GM19395 (cell line): ENCODE data around the gene ZKSCAN2.

ENCODE experiments used
- ATAC-seq: cut with Tn5 transposase; IDR thresholded peaks from one replicate; pipeline ENCODE4 v1.9.1; 2021; ENCODE audit warnings: mild to moderate bottlenecking, moderate library complexity; ENCODE audit not compliant: unreplicated experiment

ZKSCAN2 gene

GRCh38 chr16:25257470-25257955 lies at the start of gene ZKSCAN2:
Gene ZKSCAN2, minus strand, starts transcription at chr16:25257845. Its CDS starts 718 bp downstream, at chr16:25257127.
- peak; percentile 75 for ATAC-seq

DNA sequence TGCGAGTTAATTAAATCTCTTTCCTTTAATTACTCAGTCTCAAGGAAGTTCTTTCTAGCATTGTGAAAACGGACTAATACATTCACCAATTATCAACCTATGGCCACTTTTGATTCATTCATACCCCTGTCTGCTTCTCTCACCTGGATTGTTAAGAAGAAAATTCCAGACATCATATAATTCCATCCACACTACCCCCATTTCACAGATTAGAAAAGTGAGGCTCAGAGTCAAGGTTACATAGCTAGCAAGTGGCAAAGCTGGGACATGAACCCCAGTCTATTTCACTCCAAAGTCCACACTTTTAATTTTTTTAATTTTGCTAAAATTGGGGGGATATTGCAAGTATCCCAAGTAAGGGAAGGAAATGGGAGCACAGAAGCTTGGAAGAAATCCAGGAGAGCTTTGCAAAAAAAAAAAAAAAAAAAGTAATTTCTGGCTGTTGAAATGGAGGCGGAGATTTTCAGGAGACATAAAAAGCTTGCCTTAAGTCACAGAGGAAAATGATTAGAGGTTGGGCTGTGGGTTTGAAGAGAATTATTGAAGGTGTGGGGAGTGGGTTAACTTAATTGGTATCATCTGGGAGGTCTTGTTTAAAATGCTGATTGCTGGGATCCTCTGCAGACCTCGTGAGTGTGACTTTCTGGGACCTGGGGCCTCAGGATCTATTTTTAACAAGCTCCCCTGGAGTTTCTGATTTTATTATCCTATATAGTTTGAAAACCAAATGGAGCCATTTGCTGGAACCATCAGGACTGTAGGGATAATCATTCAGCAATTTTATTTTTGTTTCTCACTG lies 42.3 kb upstream of the ZKSCAN2 start:
- ATAC-seq: no peak

- ATAC-seq: no peak
Measured at GRCh38 chr16:25298165-25298872, 40.7 kb upstream of the ZKSCAN2 start.

- no peak for ATAC-seq
Measured at GRCh38 chr16:25297151-25297787, 39.6 kb upstream of the ZKSCAN2 start.

DNA sequence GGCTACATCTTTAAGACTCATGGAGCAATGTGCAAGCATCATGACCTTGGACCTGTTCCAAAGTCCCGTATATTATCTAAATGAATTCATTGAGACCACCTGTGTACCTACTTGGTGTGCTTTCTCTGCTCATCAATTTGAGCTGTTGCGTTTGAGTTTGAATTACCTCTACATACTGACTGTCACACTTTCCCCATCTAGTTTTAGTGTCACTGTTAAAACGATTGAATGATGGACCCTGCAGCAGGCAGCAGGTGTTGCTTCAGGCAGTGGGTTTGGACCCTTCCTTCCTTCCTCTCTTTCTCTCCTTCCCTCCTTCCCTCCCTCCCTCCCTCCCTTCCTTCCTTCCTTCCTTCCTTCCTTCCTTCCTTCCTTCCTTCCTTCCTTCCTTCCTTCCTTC lies 33.9 kb upstream of the ZKSCAN2 start:
- ATAC-seq: no peak

DNA sequence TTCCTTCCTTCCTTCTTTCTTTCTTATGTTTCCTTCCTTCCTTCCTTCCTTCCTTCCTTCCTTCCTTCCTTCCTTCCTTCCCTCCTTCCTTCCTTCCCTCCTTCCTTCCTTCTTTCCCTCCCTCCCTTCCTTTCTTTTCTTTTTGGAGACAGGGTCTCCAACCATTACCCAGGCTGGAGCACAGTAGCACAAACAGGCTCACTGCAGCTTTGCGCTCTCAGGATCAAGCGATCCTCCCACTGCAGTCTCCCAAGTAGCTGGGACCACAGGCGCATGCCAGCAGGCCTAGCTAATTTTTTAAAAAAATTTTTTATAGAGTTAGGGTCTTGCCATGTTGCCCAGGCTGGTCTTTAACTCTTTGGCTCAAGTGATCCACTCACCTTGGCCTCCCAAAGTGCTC lies 31.8 kb upstream of the ZKSCAN2 start:
- no peak for ATAC-seq

GRCh38 chr16:25279491-25279890 lies 21.8 kb upstream of the ZKSCAN2 start:
- ATAC-seq: no peak

DNA sequence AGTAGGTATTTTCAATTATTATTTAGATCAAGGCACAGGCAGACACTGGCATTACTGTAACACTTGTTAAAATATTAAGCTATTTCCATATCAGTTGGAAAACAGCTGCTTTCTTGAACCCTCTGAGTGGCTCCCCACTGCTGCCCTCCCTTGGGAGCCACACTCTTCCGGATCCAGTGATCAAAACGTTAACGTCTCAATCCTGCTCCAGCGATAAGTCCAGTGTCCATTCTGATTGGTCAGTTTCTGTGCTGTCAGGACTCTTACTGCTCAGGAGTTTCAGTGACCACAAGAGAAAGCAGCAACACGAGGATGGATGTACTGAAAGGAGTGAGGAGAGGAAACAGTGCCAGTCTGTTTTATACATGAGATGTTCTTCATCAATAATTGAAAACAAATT lies 13.8 kb upstream of the ZKSCAN2 start:
- no peak for ATAC-seq

DNA sequence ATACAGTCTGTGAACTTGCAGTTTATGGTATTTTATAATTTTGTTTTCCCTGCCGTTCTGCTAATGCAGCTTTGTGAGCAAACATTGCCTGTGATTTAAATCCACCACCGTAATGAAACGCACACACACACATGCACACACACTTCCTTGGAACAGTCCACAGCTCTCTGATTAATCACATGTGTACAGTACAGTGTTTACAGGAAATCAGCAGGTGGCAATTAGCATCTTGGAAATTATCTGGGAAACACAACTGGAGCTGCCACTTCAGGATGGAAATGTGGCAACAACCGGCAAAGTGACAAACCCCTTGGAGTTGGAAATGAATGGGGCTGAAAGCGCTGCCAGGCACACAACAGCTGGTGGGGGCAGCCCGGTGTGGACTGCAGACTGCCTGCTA lies 12.9 kb upstream of the ZKSCAN2 start:
- ATAC-seq: no peak

- no peak for ATAC-seq
Measured at GRCh38 chr16:25269879-25270278, 12.2 kb upstream of the ZKSCAN2 start.

- ATAC-seq: no peak
Measured at GRCh38 chr16:25265968-25266367, 8.3 kb upstream of the ZKSCAN2 start.

GRCh38 chr16:25264597-25264996 lies 7.0 kb upstream of the ZKSCAN2 start:
- ATAC-seq: no peak

DNA sequence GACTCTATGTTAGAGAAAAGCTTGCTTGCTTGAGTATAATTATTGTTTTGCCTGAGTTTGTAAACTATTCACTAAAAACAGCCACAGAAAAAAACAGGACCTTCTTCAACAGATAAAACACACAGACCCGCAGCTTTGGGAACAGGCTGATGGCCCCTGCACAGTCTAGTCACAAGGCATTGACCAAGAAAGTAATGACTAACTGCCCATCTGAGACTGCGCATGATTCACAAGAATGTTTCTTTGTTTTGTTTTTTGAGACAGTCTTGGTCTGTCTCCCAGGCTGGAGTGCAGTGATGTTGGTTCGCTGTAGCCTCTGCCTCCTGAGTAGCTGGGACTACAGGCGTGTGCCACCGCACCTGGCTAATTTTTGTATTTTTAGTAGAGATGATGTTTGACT lies 2.8 kb upstream of the ZKSCAN2 start:
- no peak for ATAC-seq

DNA sequence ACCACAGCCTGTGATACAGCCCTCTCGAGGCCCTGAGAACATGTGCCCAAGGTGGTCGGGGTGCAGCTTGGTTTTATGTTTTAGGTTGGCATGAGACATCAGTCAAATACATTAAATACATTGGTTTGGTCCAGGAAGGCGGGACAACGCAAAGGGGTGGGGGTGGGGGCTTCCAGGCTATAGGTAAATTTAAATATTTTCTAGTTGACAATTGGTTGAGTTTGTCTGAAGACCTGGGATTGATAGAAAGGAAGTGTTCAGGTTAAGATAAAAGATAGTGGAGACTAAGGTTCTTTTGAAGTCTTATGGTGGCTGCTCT lies 1.2 kb upstream of the ZKSCAN2 start:
- ATAC-seq: no peak

DNA sequence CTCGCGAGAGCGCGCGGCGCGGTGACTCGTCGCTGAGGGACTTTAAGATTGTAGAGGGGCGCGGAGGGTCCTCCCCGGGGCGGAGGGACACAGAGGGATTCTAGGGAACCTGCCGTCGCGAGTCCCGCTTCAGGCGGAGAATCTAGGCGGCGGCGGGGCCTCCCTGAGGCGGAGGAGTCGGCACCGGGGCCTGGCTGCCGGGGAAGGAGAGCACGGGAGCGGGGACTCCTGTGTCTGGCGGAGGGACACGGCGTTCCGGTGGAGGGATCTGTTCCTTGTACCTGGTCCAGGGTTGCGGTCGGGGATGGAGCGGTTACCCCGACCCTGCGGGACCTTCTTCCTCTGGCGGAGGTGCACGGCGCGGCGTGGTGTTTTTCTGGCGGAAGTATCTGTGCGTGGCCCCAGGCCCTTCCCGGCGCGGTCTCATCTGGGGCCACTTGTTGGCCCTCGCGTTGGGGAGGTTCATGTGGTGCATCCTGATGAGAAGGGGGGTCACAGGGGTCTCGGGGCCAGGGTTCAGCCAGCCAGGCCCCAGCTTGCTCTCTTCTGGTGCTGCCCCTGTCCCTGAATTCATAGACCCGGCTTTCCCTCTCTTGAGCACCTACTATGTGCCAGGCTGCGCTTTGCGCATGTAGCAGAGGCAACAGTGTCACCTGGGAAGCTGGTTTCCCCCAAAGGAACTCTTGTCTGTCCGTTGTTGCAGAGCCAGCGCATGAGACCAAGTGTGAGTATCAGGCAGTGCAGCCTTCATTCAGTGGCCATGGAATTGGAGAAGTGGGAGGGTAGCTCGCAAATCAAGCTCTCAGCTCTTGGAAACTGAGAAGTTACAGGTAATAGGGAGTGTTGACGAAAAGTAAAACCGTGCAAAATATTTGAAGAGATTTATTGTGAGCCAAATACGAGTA lies 563 bp upstream of the ZKSCAN2 start:
- peak; percentile 59 for ATAC-seq

DNA sequence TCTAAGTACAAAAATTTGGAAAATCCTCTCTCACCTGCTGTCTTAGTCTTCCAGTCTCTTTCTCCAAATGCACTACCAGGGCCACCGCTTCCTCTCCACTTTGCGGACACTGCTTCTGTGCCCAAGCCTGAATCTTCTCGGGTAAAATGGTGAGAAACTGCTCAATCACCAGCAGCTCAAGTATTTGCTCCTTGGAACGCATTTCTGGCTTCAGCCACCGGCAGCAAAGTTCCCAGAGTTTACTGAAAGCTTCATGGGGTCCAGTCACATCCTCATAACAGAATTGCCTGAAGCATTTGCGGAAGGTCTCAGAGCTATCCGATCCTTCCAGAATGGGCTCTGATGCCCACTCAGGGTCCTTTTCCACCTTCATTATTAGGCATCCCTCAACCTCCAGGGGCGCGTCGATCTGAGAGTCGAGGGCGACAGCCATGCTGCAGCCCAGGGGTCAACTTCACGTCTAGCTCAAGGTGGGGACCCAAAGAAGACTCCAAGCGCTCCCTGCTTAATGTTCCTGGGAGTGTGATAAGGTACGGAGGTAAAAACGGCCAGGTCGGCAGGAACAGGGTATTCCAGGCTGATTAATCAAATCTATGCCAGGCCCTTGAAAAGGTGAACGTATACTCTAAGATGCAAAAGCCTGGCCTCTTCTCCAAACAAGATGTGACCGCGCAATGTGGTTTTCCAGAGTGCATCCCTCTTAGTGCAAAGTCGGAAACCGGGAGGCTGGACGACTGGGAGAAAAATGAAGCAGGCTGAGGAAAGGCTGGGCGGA lies 763 bp downstream of the ZKSCAN2 start:
- peak; percentile 14 for ATAC-seq

GRCh38 chr16:25253322-25253721 lies 4.3 kb downstream of the ZKSCAN2 start:
- ATAC-seq: no peak

- ATAC-seq: no peak
Measured at GRCh38 chr16:25250467-25250866, 7.2 kb downstream of the ZKSCAN2 start.

- no peak for ATAC-seq
Measured at GRCh38 chr16:25235991-25236390, 21.7 kb downstream of the ZKSCAN2 start.

- no peak for ATAC-seq
Measured at GRCh38 chr16:25228372-25228771, 29.3 kb downstream of the ZKSCAN2 start.
